HCT116 (cell line): Measurements from ENCODE around the gene MFN1. TPM values are rescaled to one million over a fixed set of nuclear protein-coding genes. Genes with fewer than 3 reads are reported as not detected.

Experiments
- ATAC-seq: fragments of 200-7000 bp; cut with Tn5 transposase; 2 replicates; pipeline ENCODE4 v1.9.1; 2020; ENCODE audit warnings: mild to moderate bottlenecking, moderate library complexity
- BruUV-seq: library from RNA; stranded (reverse); fragments of 400-500 nt; replicated peaks from 2 replicates; lab custom pipeline; 2021; lab: Mats Ljungman, UMichigan
- CTCF ChIA-PET: fragments of 300-600 bp; sonication (Branson Sonifier 250); formaldehyde crosslinking; loops from one replicate; lab custom pipeline; 2021; ENCODE audit warnings: antibody characterized with exemption; lab: Charles Lee
- POLR2A ChIA-PET: fragments of 300-600, 350-600 bp; sonication (Branson Sonifier 250); formaldehyde crosslinking; loops from one replicate; lab custom pipeline; 2021; ENCODE audit warnings: antibody characterized with exemption; lab: Charles Lee
- RAD21 ChIA-PET, 2 experiments: fragments of 300-600 bp; sonication (Branson Sonifier 250); formaldehyde crosslinking; loops; one replicate each; lab custom pipeline; 2023; ENCODE audit warnings: low total read pairs in 2 of 2; ENCODE audit not compliant: uncharacterized antibody in 2 of 2, unreplicated experiment in 2 of 2, low non-redundant PET in 1 of 2; lab: Charles Lee
- DNase-seq: peaks from one replicate; pipeline ENCODE4 v3.0.0-alpha.2; 2010; ENCODE audit warnings: low read depth, low spot score
- H2AFZ ChIP-seq: fragments of 200-600 bp; shearing (Covaris generic), sonication (generic); 2 replicates; pipeline ENCODE4 v1.6.1; 2017; ENCODE audit warnings: low read depth, mixed run types, mixed read lengths, antibody characterized with exemption, low read length; ENCODE audit not compliant: poor library complexity, severe bottlenecking
- H3K27ac ChIP-seq: 2 replicates; pipeline ENCODE4 v1.5.1; 2012; ENCODE audit warnings: low read depth, low read length
- H3K27me3 ChIP-seq: fragments of 200-600 bp; sonication (generic); 2 replicates; pipeline ENCODE4 v1.6.1; 2016; ENCODE audit warnings: mixed run types, low read length, mixed read lengths; ENCODE audit not compliant: insufficient read depth
- H3K36me3 ChIP-seq, 2 experiments: fragments of 200-500 bp in 1 of 2; fragments of 200-600 bp in 1 of 2; sonication (Bioruptor generic) in 1 of 2; sonication (generic) in 1 of 2; 2 replicates each; pipeline versions ENCODE4 v1.5.1 to v1.6.1; 2014 to 2016; ENCODE audit warnings: low read length in 2 of 2, inconsistent platforms in 1 of 2, mixed read lengths in 1 of 2, mixed run types in 1 of 2; ENCODE audit not compliant: insufficient read depth in 2 of 2, control insufficient read depth in 1 of 2
- H3K4me1 ChIP-seq, 2 experiments: fragments of 200-600 bp in 1 of 2; sonication (generic) in 1 of 2; 2 replicates each; pipeline versions ENCODE4 v1.5.1 to v1.6.1; 2012 to 2017; ENCODE audit warnings: low read length in 2 of 2, inconsistent platforms in 1 of 2, mild to moderate bottlenecking in 1 of 2, mixed read lengths in 1 of 2, mixed run types in 1 of 2, moderate library complexity in 1 of 2; ENCODE audit not compliant: insufficient read depth in 2 of 2, control insufficient read depth in 1 of 2
- H3K4me2 ChIP-seq: fragments of 200-600 bp; sonication (generic); 2 replicates; pipeline ENCODE4 v1.6.1; 2017; ENCODE audit warnings: mixed run types, low read length, mixed read lengths
- H3K4me3 ChIP-seq, 2 experiments: fragments of 200-600 bp in 1 of 2; sonication (generic) in 1 of 2; replicated peaks in 1 of 2; 2 replicates each; pipeline ENCODE4 v1.5.1; 2011 to 2016; ENCODE audit warnings: low read length in 2 of 2, control low read depth in 1 of 2, low read depth in 1 of 2, mild to moderate bottlenecking in 1 of 2, mixed read lengths in 1 of 2, mixed run types in 1 of 2
- H3K79me2 ChIP-seq: fragments of 200-600 bp; sonication (generic); 2 replicates; pipeline ENCODE4 v1.6.1; 2017; ENCODE audit warnings: mild to moderate bottlenecking, mixed run types, low read length, moderate library complexity, mixed read lengths; ENCODE audit not compliant: insufficient read depth
- H3K9ac ChIP-seq: fragments of 200-600 bp; sonication (generic); 2 replicates; pipeline ENCODE4 v1.6.1; 2016; ENCODE audit warnings: low read length, mixed read lengths
- H3K9me2 ChIP-seq: fragments of 200-600 bp; sonication (generic), shearing (Covaris generic); 2 replicates; pipeline ENCODE4 v1.6.1; 2017; ENCODE audit warnings: mixed run types, mild to moderate bottlenecking, moderate library complexity; ENCODE audit not compliant: insufficient read depth
- H3K9me3 ChIP-seq, 2 experiments: fragments of 200-500 bp in 1 of 2; fragments of 200-600 bp in 1 of 2; sonication (Bioruptor generic) in 1 of 2; sonication (generic) in 1 of 2; 2 replicates each; pipeline ENCODE4 v1.6.1; 2014 to 2017; ENCODE audit warnings: low read length in 2 of 2, mixed read lengths in 2 of 2, inconsistent platforms in 1 of 2, low read depth in 1 of 2, mild to moderate bottlenecking in 1 of 2, mixed run types in 1 of 2, moderate library complexity in 1 of 2; ENCODE audit not compliant: control insufficient read depth in 1 of 2, insufficient read depth in 1 of 2
- H4K20me1 ChIP-seq: fragments of 200-600 bp; sonication (generic), shearing (Covaris generic); 2 replicates; pipeline ENCODE4 v1.6.1; 2017; ENCODE audit warnings: mixed run types, mild to moderate bottlenecking, moderate library complexity; ENCODE audit not compliant: insufficient read depth
- ATF3 ChIP-seq: IDR thresholded peaks from 2 replicates; pipeline ENCODE4 v1.6.1; 2012
- CBX3 ChIP-seq: IDR thresholded peaks from 2 replicates; pipeline ENCODE4 v1.6.1; 2012; ENCODE audit warnings: low read depth
- CEBPB ChIP-seq: IDR thresholded peaks from 2 replicates; pipeline ENCODE4 v1.6.1; 2012; ENCODE audit warnings: low read depth
- EGR1 ChIP-seq: IDR thresholded peaks from 2 replicates; pipeline ENCODE4 v1.6.1; 2012; ENCODE audit warnings: low read depth
- EZH2 ChIP-seq: fragments of 200-600 bp; sonication (generic); IDR thresholded peaks from 2 replicates; pipeline ENCODE4 v1.6.1; 2017; ENCODE audit warnings: antibody characterized with exemption, mixed run types
- EZH2phosphoT487 ChIP-seq: fragments of 200-600 bp; IDR thresholded peaks from 2 replicates; pipeline ENCODE4 v1.6.1; 2018; ENCODE audit warnings: antibody characterized with exemption, borderline replicate concordance
- JUND ChIP-seq: IDR thresholded peaks from 2 replicates; pipeline ENCODE4 v1.6.1; 2012
- POLR2A ChIP-seq: IDR thresholded peaks from 2 replicates; pipeline ENCODE4 v1.7.0; 2011; ENCODE audit warnings: borderline replicate concordance; ENCODE audit not compliant: insufficient read depth, insufficient read length; ENCODE audit errors: extremely low read depth
- POLR2AphosphoS5 ChIP-seq: IDR thresholded peaks from 2 replicates; pipeline ENCODE4 v1.6.1; 2011; ENCODE audit warnings: mild to moderate bottlenecking, low read depth, low read length, moderate library complexity
- REST ChIP-seq: IDR thresholded peaks from 2 replicates; pipeline ENCODE4 v1.6.1; 2012; ENCODE audit warnings: low read depth
- SIN3A ChIP-seq: IDR thresholded peaks from 2 replicates; pipeline ENCODE4 v1.6.1; 2012; ENCODE audit warnings: low read depth
- SP1 ChIP-seq: IDR thresholded peaks from 2 replicates; pipeline ENCODE4 v1.6.1; 2012; ENCODE audit warnings: low read depth
- YY1 ChIP-seq: IDR thresholded peaks from 2 replicates; pipeline ENCODE4 v1.6.1; 2011; ENCODE audit warnings: low read length, low read depth, moderate library complexity, mild to moderate bottlenecking; ENCODE audit not compliant: insufficient replicate concordance; ENCODE audit errors: extremely low read depth
- ZBTB33 ChIP-seq: IDR thresholded peaks from 2 replicates; pipeline ENCODE4 v1.6.1; 2011; ENCODE audit warnings: mild to moderate bottlenecking, low read length, moderate library complexity; ENCODE audit not compliant: insufficient replicate concordance; ENCODE audit errors: extremely low read depth
- ZFX ChIP-seq: fragments of 450-650 bp; IDR thresholded peaks from 2 replicates; pipeline ENCODE4 v1.6.1; 2017
- ZNF274 ChIP-seq: fragments of 200-500 bp; sonication (Bioruptor generic); IDR thresholded peaks from 2 replicates; pipeline ENCODE4 v1.6.1; 2014; ENCODE audit warnings: mild to moderate bottlenecking, low read depth, low read length, inconsistent platforms
- intact Hi-C: fragments of 100-400 bp; cut with micrococcal nuclease; formaldehyde crosslinking; loops from 2 replicates; pipeline ENCODE4 v1.10.0; 2022
- total RNA-seq: library from RNA; stranded (reverse); gene quantifications from one replicate; pipeline ENCODE4 v1.2.1, GENCODE V29; 2021; ENCODE audit not compliant: unreplicated experiment

The MFN1 gene
- total RNA-seq, 1 experiment from 2014 or later, result 54.6 TPM

GRCh38 chr3:179299999-179300613, 47.4 kb upstream of the MFN1 start:
- Histone ChIP-seq H3K4me2 (no peak overlapping the region), H3K36me3 (no peaks in the 10 kb centered on the region), H3K79me2 (no peaks in the 10 kb centered on the region), H3K9me3 (peaks cover 0 to 3% of the 10 kb centered on the region in 2 experiments; a peak in 1 of 4 replicates), H3K4me3 (no peak overlapping the region), H4K20me1 (no peaks in the 10 kb centered on the region), H2AFZ (no peak overlapping the region), H3K4me1 (no peaks in the 10 kb centered on the region), H3K27me3 (no peaks in the 10 kb centered on the region), H3K9me2 (peaks cover 3% of the 10 kb centered on the region; the same call in 1 of the 2 replicates), H3K9ac (no peak overlapping the region), H3K27ac (no peak overlapping the region)
- TF ChIP-seq EZH2, result no peak
- TF ChIP-seq CEBPB, result no peak
- intact Hi-C loops, result no loop called here
- DNase-seq (no peak), ATAC-seq (no peak)
- ChIA-PET POLR2A (no interaction called here), RAD21 (no interaction called here), CTCF (no interaction called here)
- no TSS peak for BruUV-seq

GRCh38 chr3:179301645-179302044, 45.9 kb upstream of the MFN1 start:
- H3K4me2 ChIP-seq, result no peak overlapping the region
- DNase-seq (no peak), ATAC-seq (no peak)
- intact Hi-C loops, result no loop called here
- no peak overlapping the region for H3K4me3 ChIP-seq
- ChIA-PET CTCF (no interaction called here), RAD21 (no interaction called here), POLR2A (no interaction called here)
- no peak overlapping the region for H3K27ac ChIP-seq
- H3K27me3 ChIP-seq, result no peaks in the 10 kb centered on the region
- H3K9me2 ChIP-seq, result peaks cover 3% of the 10 kb centered on the region; the same call in 1 of the 2 replicates
- peaks cover 0 to 3% of the 10 kb centered on the region in 2 experiments; a peak in 1 of 4 replicates for H3K9me3 ChIP-seq
- H3K9ac ChIP-seq, result no peak overlapping the region
- no TSS peak for BruUV-seq
- no peaks in the 10 kb centered on the region for H3K36me3 ChIP-seq
- no peaks in the 10 kb centered on the region for H3K4me1 ChIP-seq
- H2AFZ ChIP-seq, result no peak overlapping the region
- H4K20me1 ChIP-seq, result no peaks in the 10 kb centered on the region
- no peaks in the 10 kb centered on the region for H3K79me2 ChIP-seq
- TF ChIP-seq ZNF274 (no peak), ATF3 (no peak), ZBTB33 (no peak), SIN3A (no peak), YY1 (no peak), SP1 (no peak), EZH2phosphoT487 (no peak), POLR2A (no peak), JUND (no peak), ZFX (no peak), POLR2AphosphoS5 (no peak), CBX3 (no peak), CEBPB (no peak), EGR1 (no peak), REST (no peak)
